Posterior vena cava (tissue), 2 donors: ENCODE measurements around the gene IGSF11. TPM values are rescaled to one million over a fixed set of nuclear protein-coding genes. Genes with fewer than 3 reads are reported as not detected.
"Not testable (repeated sequence)": the region's sequence is repeated elsewhere in the genome, so short reads cannot be mapped to it uniquely, and the experiment has no call there.

Experiments used
- DNase-seq: peaks from one replicate; pipeline ENCODE4 v3.0.0-alpha.2; 2020; ENCODE audit warnings: low spot score
- intact Hi-C, 2 donors: fragments of 100-400 bp; cut with DNase I; formaldehyde crosslinking; loops; one replicate each; pipeline versions ENCODE4 v1.14.1 to v1.14.2; 2022 to 2023
- total RNA-seq, 2 donors: library from RNA; stranded (reverse); fragmentation: NEBNext Ultra II Directional; extraction: Animal tissue kit (Norgen Biotek cat#: 25700); gene quantifications; one replicate each; pipeline ENCODE4 v1.2.1, GENCODE V29; 2021
- donor health status: DM: yes; HTN: yes; CAD: no.
- donor health status: DM: yes; HTN: yes; CAD: no.

IGSF11 gene
- total RNA-seq, 2 donors from 2014 or later, result 0.46 to 0.57 TPM

DNA sequence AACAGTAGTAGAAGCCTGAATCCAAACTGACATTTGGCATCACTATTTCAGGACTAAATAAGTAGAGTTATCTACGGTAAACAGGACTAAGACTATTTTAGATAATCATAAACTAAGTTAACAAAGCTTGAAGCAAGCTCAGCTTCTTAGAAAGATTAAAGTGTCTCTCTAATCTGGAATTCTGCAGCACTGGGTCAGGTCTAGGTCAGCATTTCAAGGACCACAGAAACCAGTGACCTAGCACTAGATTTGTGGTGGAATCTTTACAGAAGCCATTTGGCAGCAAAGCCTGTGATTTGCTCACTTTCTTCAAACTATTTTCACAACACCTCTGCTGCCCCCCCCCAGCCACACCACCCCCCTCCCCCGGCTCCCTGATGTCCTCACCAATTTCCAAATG lies 37.5 kb downstream of the IGSF11 start:
- intact Hi-C loops, result no loop called here
- DNase-seq, result no peak

DNA sequence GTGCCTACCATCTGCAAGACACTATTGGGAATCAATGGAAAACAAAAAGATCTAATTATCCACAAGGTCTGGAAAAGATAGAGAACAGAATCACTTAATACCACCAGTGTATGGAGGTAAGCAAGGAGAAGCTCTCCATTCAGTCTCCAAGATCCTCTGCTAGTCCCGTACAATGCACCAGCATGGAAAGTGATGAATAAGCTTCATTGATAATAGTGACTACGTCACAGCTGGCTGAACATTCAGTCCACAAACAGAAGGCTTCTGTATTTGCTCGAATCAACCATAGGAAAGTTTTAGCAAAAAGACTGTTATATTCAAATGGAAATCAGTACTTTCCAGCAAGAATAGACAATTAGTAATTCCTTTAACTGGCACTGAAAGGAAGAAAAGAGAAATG lies 42.9 kb downstream of the IGSF11 start:
- no peak for DNase-seq
- intact Hi-C loops, result no loop called here

DNA sequence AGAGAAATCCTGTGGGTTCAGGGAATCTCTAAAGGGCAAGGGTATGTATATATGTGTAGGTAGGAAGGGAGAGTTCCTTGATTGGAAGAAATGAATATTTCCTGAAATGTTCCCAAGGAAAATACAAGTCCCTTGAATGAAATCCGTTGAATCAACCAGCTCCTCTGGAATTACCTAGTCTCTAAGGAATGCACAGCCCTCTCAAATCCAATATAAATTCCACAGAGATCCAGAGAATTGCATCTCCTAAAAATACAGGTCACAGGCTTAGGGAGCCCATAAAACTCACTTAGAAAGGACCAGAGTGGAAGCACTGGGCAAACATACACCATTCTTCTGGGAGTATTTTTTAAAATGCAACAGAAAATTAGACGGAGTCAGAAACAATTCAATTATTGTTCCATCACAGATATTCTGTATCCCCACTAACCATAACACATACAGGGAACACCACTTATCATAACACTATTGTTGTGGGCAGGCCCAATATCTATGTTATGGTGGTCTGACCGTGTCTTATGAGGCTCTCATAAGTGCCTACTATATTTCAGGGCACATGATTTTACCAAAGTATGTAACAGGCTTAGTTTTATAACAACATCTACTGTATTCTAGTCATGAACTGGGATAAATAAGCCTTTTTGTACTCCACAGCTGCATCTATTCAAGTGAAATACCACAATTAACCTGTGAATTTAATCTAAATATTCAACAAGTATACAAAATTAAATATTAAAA lies 43.7 kb downstream of the IGSF11 start:
- no peak for DNase-seq
- intact Hi-C loops, result no loop called here

DNA sequence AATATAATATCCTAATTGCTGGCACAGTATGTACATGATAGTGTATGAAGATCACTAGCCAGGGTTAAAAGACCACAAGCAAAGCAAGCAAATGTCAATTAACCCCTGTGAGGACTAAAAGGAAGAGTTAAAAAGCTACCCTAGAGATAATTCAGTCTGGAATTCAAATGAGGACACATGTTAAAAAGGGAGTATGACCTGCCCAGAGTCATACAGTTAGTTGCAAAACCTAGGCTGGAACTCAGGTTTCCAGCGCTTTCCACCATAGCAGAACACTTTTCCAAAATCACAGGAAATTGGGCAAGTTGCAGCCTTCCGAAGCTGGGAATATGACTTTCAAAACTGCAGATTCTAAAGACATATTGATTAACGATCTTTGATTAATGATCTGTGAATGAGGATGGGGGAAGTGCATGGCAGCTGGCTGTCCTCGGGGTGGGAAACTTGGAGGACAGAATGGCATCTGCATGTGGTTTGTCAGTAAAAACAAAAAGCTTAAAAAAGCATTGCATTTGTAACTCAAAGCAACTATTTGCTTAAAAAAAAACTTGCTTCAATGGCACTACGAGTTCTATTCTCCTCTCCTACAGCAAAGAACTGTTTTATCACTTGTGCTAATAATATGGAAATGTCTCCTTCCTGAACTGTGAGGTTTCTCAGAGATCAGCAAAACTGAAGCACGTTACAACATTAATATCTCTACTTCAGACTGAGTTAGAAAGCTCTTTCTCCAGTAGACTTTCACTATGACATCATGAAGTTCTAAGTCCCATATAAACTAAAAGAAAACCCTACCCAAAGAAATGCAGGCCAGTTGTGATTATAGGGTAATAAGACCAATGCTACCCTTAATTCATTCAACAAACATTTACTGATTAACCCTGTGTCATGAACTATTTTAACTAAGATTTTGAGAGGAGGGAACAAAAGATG lies 46.2 kb downstream of the IGSF11 start:
- DNase-seq, result no peak
- intact Hi-C loops, result no loop called here

DNA sequence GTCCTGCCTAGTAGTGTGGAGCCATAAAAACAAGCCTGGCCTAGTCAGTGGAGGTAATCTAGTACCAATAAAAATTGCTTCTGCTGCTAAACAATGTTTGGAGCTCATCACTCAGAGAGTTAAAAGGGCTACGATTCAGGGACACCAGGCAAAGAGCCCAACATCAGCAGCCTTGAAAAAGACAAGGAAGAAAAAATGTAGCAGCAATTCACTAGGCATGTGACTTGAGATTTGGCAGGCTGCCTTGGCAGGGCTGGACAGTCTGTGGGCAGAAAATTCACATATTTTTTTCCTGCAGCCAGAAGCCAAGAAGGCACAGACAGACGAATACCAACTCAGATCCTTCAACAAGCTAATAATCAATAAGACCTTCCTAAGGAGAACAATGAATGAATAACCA lies 47.2 kb downstream of the IGSF11 start:
- intact Hi-C loops, result no loop called here
- DNase-seq, result no peak

DNA sequence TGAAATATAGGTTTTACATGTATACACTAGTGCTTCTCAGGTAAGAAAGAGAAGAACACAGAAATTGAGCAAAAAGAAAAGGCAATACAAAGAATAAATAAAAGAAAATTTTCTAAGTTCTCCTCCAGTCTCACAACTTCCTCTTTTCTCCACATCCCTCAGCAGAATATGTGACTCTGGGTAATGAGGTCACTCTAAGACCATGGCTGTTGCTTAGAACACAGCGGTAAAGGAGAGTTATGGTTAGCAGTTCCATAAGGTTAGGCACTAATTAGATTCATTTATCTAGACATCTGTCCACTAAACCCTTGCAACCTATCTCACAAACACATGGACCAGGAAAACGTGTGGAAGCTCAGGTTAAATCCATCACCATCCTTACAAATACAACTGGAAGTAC lies 47.9 kb downstream of the IGSF11 start:
- no peak for DNase-seq
- intact Hi-C loops, result no loop called here

DNA sequence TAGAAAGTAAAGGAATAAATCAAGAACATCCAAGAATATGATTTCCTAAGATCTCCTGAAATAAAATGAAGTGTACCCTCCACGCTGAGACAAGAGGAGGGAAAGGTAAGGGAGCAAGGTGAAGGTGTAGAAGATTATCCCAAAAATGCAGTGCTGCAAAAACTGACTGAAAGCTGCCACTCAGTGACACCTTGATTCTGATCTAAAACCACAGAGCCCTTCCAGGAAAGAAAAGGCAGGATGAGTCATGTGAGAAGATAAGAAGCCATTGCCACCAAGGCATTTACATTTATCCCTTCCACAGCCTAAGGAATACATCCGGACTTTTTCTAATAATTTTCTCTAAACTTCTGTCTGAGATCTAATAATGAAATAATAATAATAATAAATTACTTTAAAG lies 49.9 kb downstream of the IGSF11 start:
- intact Hi-C loops, result no loop called here
- DNase-seq, result no peak

DNA sequence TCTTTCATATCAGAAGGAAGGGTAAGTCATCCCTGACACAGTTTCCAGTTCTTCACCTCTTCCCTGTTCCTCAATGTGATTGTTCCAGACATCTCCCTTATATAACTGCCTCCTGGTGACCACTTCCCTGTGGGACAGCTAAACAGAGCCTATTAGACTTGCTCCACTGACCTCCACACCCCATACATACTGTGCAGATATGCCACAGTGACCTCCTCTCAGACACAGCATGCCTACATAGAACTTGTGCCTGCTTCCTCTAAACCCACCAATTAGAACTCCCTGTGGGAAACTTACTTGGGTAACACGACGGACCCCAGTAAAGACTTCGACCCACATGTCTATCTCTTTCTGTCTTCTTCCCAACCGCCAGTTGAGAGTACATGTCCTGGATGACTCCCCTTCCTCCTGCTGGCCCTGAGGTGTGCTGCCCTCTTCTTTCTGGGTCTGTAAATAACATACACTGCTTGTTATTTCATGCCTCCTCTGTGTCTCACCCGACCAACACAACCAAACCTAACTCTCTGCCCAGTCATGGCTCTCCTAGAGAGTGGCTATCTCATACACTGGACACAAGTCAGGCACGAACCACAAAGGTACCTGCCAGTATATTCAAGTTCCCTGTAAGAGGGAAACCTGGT lies 53.0 kb downstream of the IGSF11 start:
- intact Hi-C loops, result no loop called here
- DNase-seq, result no peak

DNA sequence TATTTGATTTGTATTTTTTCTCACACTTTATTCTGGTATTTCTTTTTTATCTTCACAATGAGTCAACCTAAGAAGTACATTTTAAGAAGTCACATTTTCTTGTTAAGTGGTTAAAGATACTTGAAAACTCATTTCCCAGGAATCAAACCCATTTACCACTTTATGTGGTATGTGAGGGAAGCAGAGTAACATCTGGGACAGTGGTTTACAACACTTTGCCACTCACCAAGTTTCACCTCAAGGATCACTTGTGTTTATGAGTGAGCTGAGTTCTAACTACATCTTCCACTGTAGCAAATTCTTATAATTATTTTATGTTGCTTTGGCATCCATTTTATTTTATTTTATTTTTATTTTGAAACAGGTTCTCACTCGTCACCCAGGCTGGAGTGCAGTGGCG lies 53.8 kb downstream of the IGSF11 start:
- intact Hi-C loops, result no loop called here
- no peak for DNase-seq

DNA sequence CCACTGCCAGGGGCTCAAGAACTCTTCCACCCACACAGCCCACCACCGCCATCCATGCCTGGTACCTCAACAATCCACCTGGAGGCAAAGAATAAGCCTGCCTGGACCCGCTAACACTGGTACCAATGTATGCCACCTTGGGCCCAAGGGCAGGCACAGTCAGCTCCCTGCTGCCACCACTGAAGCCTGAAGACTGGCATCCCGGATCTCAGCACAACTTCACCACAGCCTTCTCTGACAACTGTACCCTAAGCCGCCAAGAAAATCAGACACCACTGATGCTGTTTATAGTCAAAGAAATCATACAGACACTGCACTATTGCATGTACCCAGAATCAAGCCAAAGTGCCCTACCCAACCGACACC lies 56.3 kb downstream of the IGSF11 start:
- intact Hi-C loops, result no loop called here
- no peak for DNase-seq

DNA sequence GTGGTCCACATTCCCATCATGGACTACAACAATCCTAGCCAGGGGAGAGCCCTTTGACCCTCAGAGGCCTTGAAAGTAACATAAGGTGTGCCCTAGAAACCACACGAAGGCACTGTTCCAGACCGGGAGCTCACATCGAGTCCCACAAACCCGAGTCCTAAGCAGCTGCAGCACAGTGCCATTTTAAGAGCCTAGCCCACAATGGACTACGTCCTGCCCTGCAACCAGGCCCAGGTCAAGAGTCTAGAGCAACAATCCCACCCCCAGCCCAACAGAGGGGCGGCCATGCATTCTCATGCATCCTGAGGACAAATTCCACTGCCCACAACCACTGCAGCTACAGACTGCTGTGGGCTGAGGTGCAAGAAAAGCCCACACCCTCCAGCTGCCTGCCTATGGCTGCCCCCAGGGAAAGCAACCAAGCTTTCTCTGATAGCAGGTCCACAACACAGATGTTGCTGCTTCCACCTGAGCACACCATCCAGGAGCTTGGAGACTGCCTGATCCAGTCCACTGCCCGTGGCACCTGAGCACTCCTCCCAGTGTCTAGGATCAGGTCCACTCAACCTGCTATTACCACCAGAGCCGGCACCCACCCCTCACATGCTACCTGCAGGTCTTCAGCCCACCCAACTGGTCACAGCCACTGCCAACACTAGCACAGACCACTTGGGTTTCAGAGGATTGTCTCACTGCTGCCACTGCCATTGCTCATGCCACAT lies 56.8 kb downstream of the IGSF11 start:
- intact Hi-C loops, result no loop called here
- no peak for DNase-seq

DNA sequence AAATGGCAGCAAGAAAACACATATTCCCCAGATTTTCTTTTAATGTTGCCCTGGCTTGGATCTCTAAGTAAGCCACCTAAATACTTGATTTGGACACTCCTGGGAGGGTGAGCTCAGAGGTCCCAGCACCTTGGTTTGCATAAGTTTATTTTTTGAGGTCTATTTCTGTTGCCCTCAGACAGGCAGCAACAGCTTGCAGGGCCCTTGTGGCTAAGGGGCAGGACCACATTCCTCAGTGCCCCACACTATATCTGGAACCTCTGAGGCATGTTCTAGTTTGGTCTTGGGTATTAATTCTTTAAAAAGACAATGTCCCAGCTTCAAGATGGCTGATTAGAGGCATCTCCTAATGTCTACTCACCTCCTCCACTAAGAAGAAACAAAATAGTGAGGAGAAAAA lies 57.5 kb downstream of the IGSF11 start:
- intact Hi-C loops, result no loop called here
- no peak for DNase-seq

DNA sequence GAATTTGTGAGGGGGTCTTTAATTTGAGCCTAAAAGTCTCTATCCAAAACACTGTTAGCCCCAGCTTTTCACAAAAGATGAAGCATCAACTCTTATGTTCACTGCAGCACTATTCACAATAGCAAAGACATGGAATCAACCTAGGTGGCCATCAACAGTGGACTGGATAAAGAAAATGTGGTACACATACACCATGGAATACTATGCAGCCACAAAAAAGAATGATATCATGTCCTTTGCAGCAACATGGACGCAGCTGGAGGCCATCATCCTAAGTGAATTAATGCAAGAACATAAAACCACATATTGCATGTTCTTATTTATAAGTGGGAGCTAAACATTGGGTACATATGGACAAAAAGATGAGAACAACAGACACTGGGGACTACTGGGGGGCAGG lies 59.2 kb downstream of the IGSF11 start:
- intact Hi-C loops, result not testable (repeated sequence)

DNA sequence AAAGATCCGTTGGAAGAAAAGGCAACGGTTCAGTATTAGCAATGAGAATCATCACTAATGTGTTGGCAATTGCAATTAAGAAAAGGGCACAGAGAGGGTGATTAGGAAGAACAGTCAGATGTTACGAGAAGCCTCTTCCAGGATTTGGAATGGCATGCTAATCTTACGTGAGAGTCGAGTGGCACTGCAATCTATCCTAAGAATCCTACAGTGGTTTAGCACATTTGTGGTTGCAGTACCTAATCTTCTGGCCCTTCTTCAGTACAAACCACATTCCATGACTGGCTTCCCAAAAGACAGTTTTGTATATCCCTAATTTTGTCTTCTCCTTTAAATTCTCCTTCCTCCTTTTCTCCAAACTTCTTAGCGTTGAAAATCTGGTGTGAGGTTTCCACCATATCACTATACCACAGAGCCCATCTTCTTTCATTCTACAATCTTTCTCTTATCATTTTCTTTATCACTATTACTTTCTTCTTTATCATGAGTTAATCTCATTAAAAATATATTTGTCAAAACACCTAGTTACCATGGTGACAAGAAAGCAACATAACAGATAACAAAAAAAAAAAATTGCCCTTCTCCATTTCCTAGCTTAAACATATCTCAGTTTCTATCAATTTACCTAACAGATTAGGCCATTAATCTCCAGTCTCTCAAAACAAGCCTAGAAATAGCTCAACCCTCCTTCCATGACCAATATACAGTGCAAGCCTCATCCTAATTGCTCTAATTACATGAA lies 60.1 kb downstream of the IGSF11 start:
- intact Hi-C loops, result no loop called here
- DNase-seq, result no peak

More for the DNA sequence above, 59.2 kb downstream of the IGSF11 start:
- not testable (repeated sequence) for DNase-seq

DNA sequence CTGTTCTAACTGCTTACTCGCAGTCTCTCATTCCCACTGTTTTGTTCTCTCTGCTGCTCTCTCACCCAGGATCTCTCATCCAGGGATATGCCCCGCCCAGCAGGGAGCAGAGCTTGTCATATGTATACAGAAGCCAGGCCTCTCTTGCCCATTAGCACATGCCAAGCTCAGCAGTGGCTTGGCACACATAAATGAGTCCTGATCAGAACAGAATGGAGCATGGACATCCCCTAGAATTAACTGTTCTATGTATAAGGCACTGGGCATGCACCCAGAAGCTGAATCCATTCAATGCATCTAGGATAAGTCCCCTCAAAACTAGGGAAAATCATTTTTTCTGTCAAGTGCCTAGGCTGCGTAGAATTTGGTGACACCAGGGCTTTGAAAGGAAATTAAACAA lies 61.6 kb downstream of the IGSF11 start:
- intact Hi-C loops, result no loop called here
- no peak for DNase-seq

DNA sequence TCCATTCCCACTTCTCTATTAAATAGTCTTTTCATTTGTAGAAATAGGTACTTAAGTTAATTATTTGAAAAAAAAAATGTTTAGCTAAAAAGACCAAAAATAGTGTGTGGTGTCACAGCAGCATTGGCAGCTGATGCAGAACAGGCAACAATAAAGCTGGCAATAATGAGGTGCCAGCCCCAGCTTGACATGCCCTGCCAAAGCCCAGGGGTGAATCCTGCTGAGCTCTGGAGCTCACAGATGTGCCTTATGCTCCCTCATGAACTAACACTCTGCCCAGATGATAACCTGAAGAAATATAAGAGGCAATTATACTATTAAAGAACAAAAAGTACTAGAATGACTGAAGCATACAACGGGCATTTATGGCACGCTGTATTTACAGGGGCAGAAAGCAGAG lies 63.8 kb downstream of the IGSF11 start:
- no peak for DNase-seq

DNA sequence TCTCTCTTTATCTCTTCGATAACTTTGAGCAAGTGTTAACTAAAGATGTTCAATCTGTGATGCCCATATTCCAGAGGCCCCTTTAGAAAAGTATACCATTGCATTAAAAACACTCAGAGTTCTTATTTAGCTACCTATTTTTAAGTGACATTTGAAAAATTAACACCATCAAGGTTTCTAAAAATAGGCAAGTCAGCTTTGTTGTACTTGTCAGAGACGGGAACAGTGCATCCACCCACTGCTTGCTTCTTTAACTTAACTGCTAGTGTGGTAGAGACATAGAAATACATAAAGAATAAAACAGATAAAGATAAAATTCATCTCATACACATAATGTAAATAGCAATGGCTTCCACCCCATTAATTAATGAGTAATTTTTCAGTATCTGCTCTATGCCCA lies 66.0 kb downstream of the IGSF11 start:
- DNase-seq, result no peak
- intact Hi-C loops, result no loop called here

More for the DNA sequence above, 63.8 kb downstream of the IGSF11 start:
- intact Hi-C loops, result no loop called here

DNA sequence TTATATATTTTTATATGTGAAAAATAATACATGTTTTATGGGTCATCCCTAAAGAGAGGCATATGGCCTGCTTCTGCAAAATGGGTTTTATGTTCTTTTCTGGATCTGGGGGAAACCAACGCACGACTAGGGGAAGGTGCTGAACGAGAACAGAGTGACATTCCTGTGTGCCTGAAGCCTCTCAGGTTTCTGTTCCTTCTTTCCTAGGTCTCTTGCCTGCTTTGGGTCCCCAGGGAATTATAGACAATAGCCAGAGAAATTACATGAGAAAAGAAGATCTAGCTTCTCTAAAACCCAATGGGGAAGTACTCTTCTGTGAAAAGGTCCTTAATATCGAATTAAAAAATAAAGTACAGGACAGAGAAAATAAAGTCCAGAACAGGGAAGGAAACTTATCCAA lies 66.5 kb downstream of the IGSF11 start:
- intact Hi-C loops, result no loop called here
- DNase-seq, result no peak

DNA sequence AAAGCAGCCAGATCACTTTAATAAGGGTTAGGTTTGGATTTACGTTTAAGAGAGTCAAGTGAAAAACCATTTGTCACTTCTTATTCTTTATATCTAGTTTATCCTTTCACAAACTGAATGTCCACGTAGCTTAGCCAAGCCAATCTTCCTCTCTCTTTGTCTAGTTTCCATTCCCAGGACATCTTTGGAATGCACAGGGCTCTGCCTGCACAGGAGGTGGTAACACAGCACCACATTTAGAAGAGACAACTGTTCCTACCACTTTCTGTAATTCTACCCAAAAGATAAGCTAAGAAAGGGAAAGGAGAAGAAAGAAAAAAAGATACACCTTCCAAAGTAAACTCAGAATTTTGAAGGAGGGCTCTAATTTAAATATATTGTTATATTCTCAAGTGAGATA lies 67.9 kb downstream of the IGSF11 start:
- no peak for DNase-seq
- intact Hi-C loops, result no loop called here
